ENCODE results near the gene ANKRD12. TPM values are rescaled to one million over a fixed set of nuclear protein-coding genes. Genes with fewer than 3 reads are reported as not detected.
A peak's percentile ranks its signal among the peaks of the same experiment; 100 is the strongest.

Gene ANKRD12
- total RNA-seq, 1 donor from 2014 or later: 44.1 TPM

DNA sequence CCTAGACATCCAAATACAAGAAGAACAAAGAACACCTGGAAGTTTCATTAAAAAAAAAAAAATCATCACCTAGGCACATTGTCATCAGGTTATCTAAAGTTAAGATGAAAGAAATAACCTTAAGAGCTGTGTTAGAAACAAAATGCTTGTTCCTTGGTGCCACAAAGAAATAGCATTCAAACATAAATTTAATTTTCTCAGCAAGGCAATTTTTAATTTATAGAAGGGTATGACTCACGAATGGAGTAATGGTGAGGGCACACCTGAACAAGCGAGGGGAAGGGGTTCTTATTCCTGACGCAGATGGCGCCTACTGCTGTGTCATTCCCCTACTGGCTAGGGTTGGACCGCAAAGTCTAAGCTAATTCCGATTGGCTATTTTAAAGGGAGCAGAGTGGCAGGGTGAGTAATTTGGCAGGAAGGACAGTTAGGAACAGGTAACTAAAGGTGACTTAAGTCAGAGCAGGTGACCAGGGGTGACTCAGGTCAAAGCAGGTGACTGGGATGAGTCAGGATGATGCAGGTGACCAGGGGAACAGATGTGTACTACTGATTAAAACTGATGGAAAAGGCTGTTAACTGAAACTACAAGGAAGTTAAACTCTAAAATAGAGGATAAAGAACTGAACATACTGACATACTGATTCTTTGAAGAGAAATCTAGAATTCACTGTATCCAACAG lies 167.9 kb downstream of the ANKRD12 start:
- intact Hi-C loops (cut with DNase I): no loop called here
- ATAC-seq: no peak
- DNase-seq (ENCODE audit: missing footprints): no peak

DNA sequence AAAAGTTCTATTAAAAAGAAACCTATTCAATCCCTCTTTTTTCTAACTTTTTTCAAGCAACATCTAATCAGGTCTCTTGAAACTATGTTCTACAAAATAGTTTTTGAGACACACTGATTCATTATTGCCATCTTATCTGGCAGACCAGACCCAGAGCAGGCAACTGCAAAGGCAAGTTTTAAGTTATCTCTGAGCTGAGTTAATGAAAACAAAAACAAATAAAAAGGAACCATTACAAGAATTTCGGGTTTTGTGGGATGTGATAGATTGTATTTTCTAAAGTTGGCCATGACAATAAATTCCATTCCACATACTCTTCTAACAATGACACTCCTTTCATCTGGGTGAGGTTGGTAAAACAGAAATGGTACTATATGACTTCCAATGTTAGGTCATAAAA lies 182.8 kb downstream of the ANKRD12 start:
- no peak for ATAC-seq
- intact Hi-C loops (cut with DNase I): no loop called here
- DNase-seq (ENCODE audit: missing footprints): no peak

DNA sequence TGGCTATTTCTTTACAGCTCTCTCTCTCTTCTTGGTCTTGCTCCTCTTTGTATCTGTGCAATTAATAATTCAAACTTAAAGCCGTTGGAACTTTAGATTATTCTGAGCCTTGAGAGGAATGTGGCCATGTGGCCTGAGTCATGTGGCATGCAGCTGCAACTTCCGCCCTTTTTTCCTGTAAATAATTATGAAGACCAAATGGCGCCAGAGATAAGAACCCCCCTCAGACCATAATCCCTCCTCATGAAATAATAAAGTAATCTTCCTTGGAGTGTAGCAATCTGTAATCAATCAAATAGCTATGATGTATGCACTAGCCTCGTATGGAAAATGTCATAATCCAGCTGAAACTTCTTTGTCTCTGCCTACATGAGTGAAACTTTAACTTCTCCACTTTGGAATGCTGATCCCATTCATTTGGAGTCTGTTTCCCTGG lies 184.5 kb downstream of the ANKRD12 start:
- no peak for ATAC-seq
- intact Hi-C loops (cut with DNase I): no loop called here
- DNase-seq (ENCODE audit: missing footprints): no peak

- no peak for ATAC-seq
These were observed 185.2 kb downstream of the ANKRD12 start for GRCh38 chr18:9321736-9322135.

GRCh38 chr18:9322744-9323143 lies 186.2 kb downstream of the ANKRD12 start:
- intact Hi-C loops (cut with DNase I): no loop called here

More at GRCh38 chr18:9321736-9322135, 185.2 kb downstream of the ANKRD12 start:
- no peak for DNase-seq (ENCODE audit: missing footprints)
- intact Hi-C loops (cut with DNase I): no loop called here

GRCh38 chr18:9323750-9324445 lies 187.3 kb downstream of the ANKRD12 start:
- intact Hi-C loops (cut with DNase I): no loop called here
- ATAC-seq (no peak), DNase-seq (ENCODE audit: missing footprints) (no peak)

More at GRCh38 chr18:9322744-9323143, 186.2 kb downstream of the ANKRD12 start:
- no peak for ATAC-seq
- no peak for DNase-seq (ENCODE audit: missing footprints)

DNA sequence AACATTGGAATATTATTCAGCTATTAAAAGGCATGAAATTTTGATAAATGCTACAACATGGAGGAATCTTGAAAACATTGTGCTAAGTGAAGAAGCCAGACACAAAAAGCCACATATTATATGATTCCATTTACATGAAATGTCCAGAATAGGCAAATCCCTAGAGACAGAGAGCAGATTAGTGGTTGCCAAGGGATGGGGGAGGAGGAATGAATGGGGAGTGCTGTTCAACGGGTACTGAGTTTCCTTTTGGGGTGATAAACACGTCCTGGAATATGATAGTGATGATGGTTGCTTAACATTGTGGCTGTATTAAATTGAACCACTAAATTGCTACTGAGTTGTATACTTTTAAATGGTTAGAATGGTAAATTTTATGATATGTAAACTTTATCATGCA lies 189.1 kb downstream of the ANKRD12 start:
- ATAC-seq (no peak), DNase-seq (ENCODE audit: missing footprints) (no peak)
- intact Hi-C loops (cut with DNase I): no loop called here

DNA sequence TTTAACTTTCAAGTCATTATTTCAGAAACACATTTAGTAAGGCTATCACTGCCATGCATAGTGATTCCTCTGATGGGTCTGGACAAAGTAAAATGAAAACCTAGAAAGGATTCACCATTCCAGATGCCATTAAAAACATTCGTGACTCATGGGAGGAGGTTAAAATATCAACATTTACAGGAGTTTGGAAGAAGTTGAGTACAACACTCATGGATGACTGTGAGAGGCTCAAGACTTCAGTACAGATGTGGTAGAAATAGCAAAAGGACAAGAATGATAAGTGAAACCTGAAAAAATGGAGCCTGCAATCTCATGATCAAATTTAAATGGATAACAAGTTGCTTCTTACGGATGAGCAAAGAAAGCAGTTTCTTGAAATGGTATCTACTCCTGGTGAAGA lies 192.2 kb downstream of the ANKRD12 start:
- ATAC-seq (no peak), DNase-seq (ENCODE audit: missing footprints) (no peak)
- intact Hi-C loops (cut with DNase I): no loop called here

GRCh38 chr18:9329471-9329870 lies 192.9 kb downstream of the ANKRD12 start:
- intact Hi-C loops (cut with DNase I): no loop called here
- no peak for DNase-seq (ENCODE audit: missing footprints)
- no peak for ATAC-seq

GRCh38 chr18:9330419-9330818 lies 193.8 kb downstream of the ANKRD12 start:
- intact Hi-C loops (cut with DNase I): loop anchor here (5.0 to 10.0 kb wide), 2 partner anchors 184 to 253 kb away; no protein-coding TSS in a partner anchor

GRCh38 chr18:9333441-9334328 lies 197.1 kb downstream of the ANKRD12 start:
- DNase-seq (ENCODE audit: missing footprints) (peak; percentile 72), ATAC-seq (peak; percentile 55)
- intact Hi-C loops (cut with DNase I): loop anchor here (2.0 to 10.0 kb wide), 3 partner anchors 141 to 256 kb away; partner anchors contain the start of gene RALBP1

More at GRCh38 chr18:9330419-9330818, 193.8 kb downstream of the ANKRD12 start:
- DNase-seq (ENCODE audit: missing footprints): no peak
- no peak for ATAC-seq

- intact Hi-C loops (cut with DNase I): loop anchor here (2.0 to 10.0 kb wide), 3 partner anchors 140 to 257 kb away; partner anchors contain the start of gene RALBP1
- ATAC-seq: peak; percentile 99
- DNase-seq (ENCODE audit: missing footprints): peak; percentile 97
These were observed 197.9 kb downstream of the ANKRD12 start, which contains the start of gene TWSG1 for GRCh38 chr18:9334329-9334972. TSS of gene TWSG1 (plus strand) at chr18:9334773. CDS start at chr18:9337230, 2,457 bp downstream.

GRCh38 chr18:9334973-9335696 lies 198.6 kb downstream of the ANKRD12 start:
- peak; percentile 41 for ATAC-seq
- no peak for DNase-seq (ENCODE audit: missing footprints)
- intact Hi-C loops (cut with DNase I): loop anchor here (2.0 to 10.0 kb wide), 3 partner anchors 140 to 258 kb away; partner anchors contain the start of gene RALBP1

Other genes starting within 250 kb of the ANKRD12 start
- 533 TPM for gene NDUFV2, start 34.1 kb upstream of the ANKRD12 start, total RNA-seq
- gene TWSG1, start 198.0 kb downstream of the ANKRD12 start, total RNA-seq: 9.8 TPM

Data from Right ventricle myocardium inferior (tissue), 1 donor.